Lower leg skin (tissue), 4 donors: ENCODE results near the gene MAPT. TPM values are rescaled to one million over a fixed set of nuclear protein-coding genes. Genes with fewer than 3 reads are reported as not detected.

Source experiments
- DNase-seq, 2 donors: peaks; one replicate each; pipeline ENCODE4 v3.0.0-alpha.2; 2019; ENCODE audit warnings: low spot score in 2 of 2
- H3K4me3 ChIP-seq: fragments of 200-600 bp; sonication (generic); 2 replicates; pipeline ENCODE4 v1.5.1; 2017; ENCODE audit warnings: mild to moderate bottlenecking, low read depth; ENCODE audit not compliant: poor library complexity, severe bottlenecking
- CTCF ChIP-seq, 3 donors: fragments of 450-650 bp; IDR thresholded peaks; one replicate each; pipeline ENCODE4 v1.5.1; 2016; ENCODE audit warnings: antibody characterized with exemption in 3 of 3, mild to moderate bottlenecking in 3 of 3, moderate library complexity in 2 of 3
- POLR2A ChIP-seq, 2 donors: fragments of 450-650 bp; IDR thresholded peaks; one replicate each; pipeline ENCODE4 v1.6.1; 2016 to 2017; ENCODE audit warnings: antibody characterized with exemption in 2 of 2, mild to moderate bottlenecking in 1 of 2, moderate library complexity in 1 of 2
- WGBS, 2 donors: methylation state at CpG; one replicate each; pipeline ENCODE4 v1.1.5; 2018; 5-methylcytosine and 5-hydroxymethylcytosine counted together
- intact Hi-C: fragments of 100-400 bp; cut with DNase I; formaldehyde crosslinking; loops from one replicate; pipeline ENCODE4 v1.15.0; 2023; ENCODE audit warnings: low total_unique reads
- total RNA-seq, 4 donors: library from RNA; depleted of rRNA; stranded (reverse); fragments of >200 nt; gene quantifications; one replicate each; pipeline ENCODE4 v1.1.0, GENCODE V29; 2016

The MAPT gene
- total RNA-seq, 4 donors from 2014 or later: 4.1 to 7.6 (median 6.2) TPM

- WGBS, 2 donors: 86 to 87% methylated on average over 10 of the region's 10 CpGs
- DNase-seq: no peak
- TF ChIP-seq CTCF (IDR thresholded peaks at IDR 0.05): no peak
- intact Hi-C loops: no loop called here
- H3K4me3 ChIP-seq: no peak overlapping the region
Measured at GRCh38 chr17:45924332-45924820, 30.0 kb downstream of the MAPT start.

GRCh38 chr17:45925311-45925710, 31.0 kb downstream of the MAPT start:
- no peak for TF ChIP-seq POLR2A (IDR thresholded peaks at IDR 0.05)
- TF ChIP-seq CTCF (IDR thresholded peaks at IDR 0.05): no peak
- intact Hi-C loops: no loop called here
- H3K4me3 ChIP-seq: no peak overlapping the region
- no peak for DNase-seq

DNA sequence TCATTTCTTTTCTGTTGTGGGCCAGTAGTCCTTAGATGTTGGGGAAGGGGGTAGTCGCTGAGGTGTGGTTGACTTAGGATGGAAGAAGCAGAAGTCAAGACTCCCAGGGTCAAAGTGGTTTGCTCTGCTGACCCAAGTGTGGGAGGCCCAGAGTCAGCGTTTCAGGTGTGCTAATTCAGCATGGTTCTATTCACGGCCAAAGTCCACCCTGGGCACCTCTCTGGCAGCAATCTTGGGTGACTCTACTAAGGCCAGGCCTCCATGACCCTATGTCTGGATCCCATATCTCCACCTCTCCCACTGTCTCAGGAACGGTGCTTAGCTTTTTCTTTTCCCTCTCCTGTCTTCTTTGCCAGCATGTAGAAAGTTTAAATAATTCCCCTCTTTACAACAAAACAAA, 32.9 kb downstream of the MAPT start:
- no peak for DNase-seq
- WGBS, 2 donors: 91 to 97% methylated on average over 4 of the region's 4 CpGs
- no peak for TF ChIP-seq CTCF (IDR thresholded peaks at IDR 0.05)
- TF ChIP-seq POLR2A (IDR thresholded peaks at IDR 0.05): no peak
- H3K4me3 ChIP-seq: no peak overlapping the region
- intact Hi-C loops: no loop called here

DNA sequence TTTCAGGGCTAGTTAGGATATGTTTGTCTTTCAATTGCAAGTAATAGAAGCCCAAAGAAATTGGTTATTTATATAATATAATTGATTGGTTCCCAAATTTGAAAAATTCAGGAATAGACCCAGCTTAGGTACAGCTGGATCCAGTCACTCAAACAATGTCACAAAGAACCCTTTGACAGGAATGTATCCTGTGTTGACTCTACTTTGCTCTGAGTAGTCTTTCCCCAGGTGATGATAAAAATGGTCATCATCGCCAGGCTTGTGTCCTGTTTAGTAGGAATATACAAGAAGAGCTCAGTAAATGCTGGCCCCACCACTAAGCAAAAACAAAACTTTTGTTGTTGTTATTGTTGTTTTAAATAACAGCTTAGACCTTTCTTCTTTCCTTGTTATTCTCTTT, 35.0 kb downstream of the MAPT start:
- DNase-seq: no peak
- intact Hi-C loops: no loop called here
- H3K4me3 ChIP-seq: no peak overlapping the region
- 92 to 93% methylated on average over 1 of the region's 1 CpG for WGBS, 2 donors
- TF ChIP-seq CTCF (IDR thresholded peaks at IDR 0.05) (no peak), POLR2A (IDR thresholded peaks at IDR 0.05) (no peak)

DNA sequence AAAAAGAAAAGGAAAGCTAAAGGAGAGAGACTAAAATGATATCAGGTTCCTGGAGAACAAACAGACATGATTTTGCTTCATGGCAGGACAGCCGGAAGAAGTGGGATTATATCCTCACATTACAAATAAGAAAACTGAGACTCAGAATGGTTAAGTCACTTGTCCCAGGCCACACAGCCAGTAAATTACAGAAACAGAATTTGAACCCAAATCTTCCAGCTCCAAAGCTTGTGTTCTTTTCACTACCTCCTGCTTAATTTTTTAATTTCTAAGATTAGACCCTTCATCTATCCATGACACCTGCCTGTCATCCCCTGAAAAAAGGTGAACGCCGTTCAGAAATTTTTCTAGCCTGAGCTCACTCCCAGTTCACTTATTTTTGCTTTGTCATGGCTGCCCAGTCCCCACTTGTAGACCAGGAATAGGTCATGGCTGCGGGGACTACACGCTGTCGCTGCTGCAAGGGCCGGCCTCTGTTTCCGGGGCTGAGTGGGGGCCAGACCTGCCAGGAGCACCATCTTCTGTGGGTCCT, 36.1 kb downstream of the MAPT start:
- no peak for TF ChIP-seq POLR2A (IDR thresholded peaks at IDR 0.05)
- no peak for TF ChIP-seq CTCF (IDR thresholded peaks at IDR 0.05)
- 91 to 93% methylated on average over 8 of the region's 8 CpGs for WGBS, 2 donors
- no peak for DNase-seq
- no peak overlapping the region for H3K4me3 ChIP-seq
- intact Hi-C loops: no loop called here

DNA sequence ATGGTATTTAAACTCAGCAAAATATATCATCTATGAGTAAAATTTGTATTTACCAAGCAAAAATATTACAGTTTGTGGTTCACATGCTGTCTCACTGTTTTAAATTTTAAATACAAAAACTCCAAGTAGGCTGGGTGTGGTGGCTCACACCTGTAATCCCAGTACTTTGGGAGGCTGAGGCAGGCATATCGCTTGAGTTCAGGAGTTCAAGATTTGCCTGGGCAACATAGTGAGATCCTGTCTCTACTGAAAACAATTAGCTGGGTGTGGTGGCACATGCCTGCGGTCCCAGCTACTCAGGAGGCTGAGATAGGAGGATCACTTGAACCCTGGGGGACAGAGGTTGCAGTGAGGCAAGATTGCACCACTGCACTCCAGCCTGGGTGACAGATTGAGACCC, 37.3 kb downstream of the MAPT start:
- TF ChIP-seq POLR2A (IDR thresholded peaks at IDR 0.05) (no peak), CTCF (IDR thresholded peaks at IDR 0.05) (no peak)
- WGBS, 2 donors: 83 to 97% methylated on average over 2 of the region's 2 CpGs
- no peak for DNase-seq
- intact Hi-C loops: no loop called here
- H3K4me3 ChIP-seq: no peak overlapping the region
